GM23248 (cell line): ENCODE measurements around the gene RWDD4.

Experiments
- EZH2 ChIP-seq: fragments of 200-600 bp; sonication (generic); IDR thresholded peaks from 2 replicates; pipeline ENCODE4 v1.6.1; 2018; ENCODE audit warnings: antibody characterized with exemption, mild to moderate bottlenecking; ENCODE audit not compliant: insufficient read depth, poor library complexity, severe bottlenecking
- EZH2phosphoT487 ChIP-seq: fragments of 200-600 bp; sonication (generic); IDR thresholded peaks from 2 replicates; pipeline ENCODE4 v1.6.1; 2018; ENCODE audit warnings: antibody characterized with exemption, moderate library complexity, mild to moderate bottlenecking, low read depth; ENCODE audit not compliant: insufficient read depth

GRCh38 chr4:183635741-183636140 is 23.2 kb downstream of the RWDD4 start:
- TF ChIP-seq EZH2 = no peak
- no peak for TF ChIP-seq EZH2phosphoT487
